ENCODE measurements around the gene CT45A3.
"Not testable (repeated sequence)": the region's sequence is repeated elsewhere in the genome, so short reads cannot be mapped to it uniquely, and the experiment has no call there.

The CT45A3 gene, protein sequence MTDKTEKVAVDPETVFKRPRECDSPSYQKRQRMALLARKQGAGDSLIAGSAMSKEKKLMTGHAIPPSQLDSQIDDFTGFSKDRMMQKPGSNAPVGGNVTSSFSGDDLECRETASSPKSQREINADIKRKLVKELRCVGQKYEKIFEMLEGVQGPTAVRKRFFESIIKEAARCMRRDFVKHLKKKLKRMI

DNA sequence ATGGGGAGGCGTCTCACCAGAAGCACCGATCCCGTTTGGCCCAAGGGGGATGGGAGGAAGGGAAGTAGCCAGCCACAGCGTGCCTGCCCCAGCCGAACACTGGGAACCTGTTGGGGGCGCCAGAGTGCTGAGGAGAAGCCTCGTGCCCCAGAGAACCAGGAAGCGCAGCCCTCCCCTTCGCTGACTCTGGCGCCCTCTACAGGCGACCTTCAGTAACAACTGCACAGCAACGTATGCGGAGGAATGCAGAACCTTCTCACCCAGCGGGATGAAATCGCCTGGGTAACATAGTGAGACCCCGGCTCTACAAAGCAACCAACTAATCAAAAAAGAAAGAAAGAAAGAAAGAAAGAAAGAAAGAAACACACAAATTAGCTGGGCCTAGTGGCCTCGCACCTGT, at the start of gene CT45A3:
Gene CT45A3 (minus strand): TSS at position 101 of the 400 bp plus-strand sequence. CDS start 3,747 bp downstream, outside the sequence.
- DNase-seq (ENCODE audit: low read depth), result not testable (repeated sequence)

- not testable (repeated sequence) for DNase-seq (ENCODE audit: low read depth)
These were observed 34.7 kb upstream of the CT45A3 start, which contains the start of gene CT45A6 for GRCh38 chrX:135802687-135803086. CT45A6 (minus strand) TSS chrX:135802787; CDS start chrX:135798993, 3,794 bp downstream.

DNA sequence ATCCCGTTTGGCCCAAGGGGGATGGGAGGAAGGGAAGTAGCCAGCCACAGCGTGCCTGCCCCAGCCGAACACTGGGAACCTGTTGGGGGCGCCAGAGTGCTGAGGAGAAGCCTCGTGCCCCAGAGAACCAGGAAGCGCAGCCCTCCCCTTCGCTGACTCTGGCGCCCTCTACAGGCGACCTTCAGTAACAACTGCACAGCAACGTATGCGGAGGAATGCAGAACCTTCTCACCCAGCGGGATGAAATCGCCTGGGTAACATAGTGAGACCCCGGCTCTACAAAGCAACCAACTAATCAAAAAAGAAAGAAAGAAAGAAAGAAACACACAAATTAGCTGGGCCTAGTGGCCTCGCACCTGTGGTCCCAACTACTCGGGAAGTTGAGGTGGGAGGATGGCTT, 17.4 kb upstream of the CT45A3 start, which contains the start of gene CT45A5:
Gene CT45A5 (minus strand): TSS at position 101 of the 400 bp plus-strand sequence. CDS start 3,774 bp downstream, outside the sequence.
- not testable (repeated sequence) for DNase-seq (ENCODE audit: low read depth)

- not testable (repeated sequence) for DNase-seq (ENCODE audit: low read depth)
These were observed 23.3 kb downstream of the CT45A3 start for GRCh38 chrX:135744739-135745138.

GRCh38 chrX:135741192-135741715, 26.7 kb downstream of the CT45A3 start:
- DNase-seq (ENCODE audit: low read depth), result no peak

DNA sequence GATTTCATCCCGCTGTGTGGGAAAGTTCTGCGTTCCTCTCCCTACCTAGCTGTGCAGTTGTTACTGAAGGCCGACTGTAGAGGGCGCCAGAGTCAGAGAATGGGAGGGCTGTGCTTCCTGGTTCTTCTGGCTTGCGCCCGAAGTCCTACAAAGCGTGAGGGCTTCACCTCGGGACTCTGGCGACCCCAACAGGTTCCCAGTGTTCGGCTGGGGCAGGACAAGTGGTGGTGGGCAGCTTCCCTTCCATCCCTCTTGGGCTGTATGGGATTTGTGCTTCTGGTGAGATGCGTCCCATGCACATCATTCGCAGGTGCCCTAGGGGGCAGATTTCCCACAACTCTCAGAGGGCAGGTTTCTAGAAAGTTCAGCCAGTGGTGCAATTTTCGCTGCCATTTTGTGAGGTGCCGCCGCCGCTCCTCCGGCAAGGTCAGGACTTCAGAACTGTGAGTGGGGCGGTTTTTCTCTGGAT, 27.3 kb downstream of the CT45A3 start:
- DNase-seq (ENCODE audit: low read depth), result no peak

DNA sequence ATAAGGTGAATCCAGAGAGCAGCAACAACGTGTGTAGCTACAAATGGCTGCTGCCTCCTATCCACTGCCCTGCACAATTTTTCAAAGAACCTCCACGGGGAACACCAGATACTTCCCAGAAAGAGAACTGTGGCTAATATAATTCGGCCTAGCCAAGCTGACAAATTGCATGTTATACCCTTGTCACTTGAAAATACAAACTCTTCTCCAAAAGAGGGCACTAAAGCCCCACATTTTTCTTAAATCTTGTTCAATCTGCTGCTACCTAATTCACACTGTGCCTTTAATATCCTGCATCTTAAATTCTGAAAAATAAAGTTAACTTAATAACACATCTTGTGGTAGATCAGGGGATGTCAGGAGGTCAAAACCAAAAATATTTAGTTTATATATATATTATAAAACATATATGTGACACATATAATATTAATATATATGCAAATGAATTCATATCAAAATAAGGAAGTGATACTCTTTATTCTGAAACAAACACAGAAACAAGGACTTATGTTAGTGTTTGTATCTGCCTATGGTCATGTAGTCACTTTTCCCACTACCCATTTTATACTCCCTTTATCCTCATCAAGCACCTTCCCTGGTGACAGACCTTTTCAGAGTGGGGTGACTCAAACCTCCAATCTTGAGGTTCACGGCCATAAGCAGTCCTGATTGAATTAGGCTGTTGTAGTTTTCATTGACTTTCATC, 30.5 kb downstream of the CT45A3 start:
- DNase-seq (ENCODE audit: low read depth), result no peak

DNA sequence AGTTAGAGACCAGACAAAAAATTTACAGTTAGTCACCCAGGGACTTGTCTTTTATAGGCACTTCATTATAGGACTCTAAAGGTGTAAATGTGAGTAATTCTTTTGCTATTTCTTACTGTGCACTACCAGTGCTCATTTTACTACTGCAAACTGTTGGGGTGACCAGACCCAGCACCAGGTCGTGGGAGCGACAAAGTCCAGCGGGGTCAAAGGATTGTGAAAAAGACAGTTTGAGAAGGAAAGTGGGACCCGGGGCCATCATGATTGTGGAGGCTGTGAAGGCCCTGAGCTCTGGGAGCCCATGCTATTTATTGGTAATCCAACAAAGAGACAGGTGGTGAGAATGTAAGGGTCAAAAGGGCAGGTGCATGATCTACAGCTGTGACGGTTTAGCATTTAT, 33.3 kb downstream of the CT45A3 start:
- DNase-seq (ENCODE audit: low read depth), result not testable (repeated sequence)

DNA sequence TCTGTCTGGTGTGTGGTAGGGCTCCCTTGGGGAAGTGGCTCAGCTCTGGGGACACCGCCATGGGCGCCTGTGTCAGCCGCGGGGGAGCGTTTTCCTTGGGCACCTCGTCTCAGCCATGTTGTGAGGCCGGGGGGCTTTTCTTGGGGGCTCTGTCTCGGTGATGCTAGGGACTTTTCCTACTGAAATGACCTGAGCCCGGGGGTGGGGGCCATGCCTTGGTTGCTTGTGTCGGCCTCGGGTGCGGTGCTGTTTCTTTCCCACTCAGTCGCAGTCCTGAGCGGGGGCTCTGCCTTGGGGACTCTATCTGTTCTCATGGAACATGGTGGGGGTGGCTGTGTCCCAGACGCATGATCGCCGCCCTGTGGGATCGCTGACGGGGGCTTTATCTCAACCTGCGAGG, 54.2 kb downstream of the CT45A3 start:
- DNase-seq (ENCODE audit: low read depth), result no peak

DNA sequence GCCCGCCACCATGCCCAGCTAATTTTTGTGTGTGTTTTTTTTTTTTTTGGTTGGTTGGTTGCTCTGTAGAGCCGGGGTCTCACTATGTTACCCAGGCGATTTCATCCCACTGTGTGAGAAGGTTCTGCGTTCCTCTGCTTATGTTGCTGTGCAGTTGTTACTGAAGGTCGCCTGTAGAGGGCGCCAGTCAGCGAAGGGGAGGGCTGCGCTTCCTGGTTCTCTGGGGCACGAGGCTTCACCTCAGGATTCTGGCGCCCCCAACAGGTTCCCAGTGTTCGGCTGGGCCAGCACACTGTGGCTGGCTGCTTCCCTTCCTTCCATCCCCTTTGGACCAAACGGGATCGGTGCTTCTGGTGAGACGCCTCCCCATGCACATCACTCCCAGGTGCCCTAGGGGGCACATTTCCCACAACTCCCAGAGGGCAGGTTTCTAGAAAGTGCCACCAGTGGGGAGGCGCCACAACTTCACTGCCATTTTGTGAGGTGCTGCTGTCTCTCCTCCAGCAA, 54.8 kb downstream of the CT45A3 start, which contains the start of gene CT45A1:
Gene CT45A1 (plus strand): TSS at position 457 of the 507 bp plus-strand sequence. CDS start 5,302 bp downstream, outside the sequence.
- not testable (repeated sequence) for DNase-seq (ENCODE audit: low read depth)

All from fibroblast of the conjunctiva (primary cell).